NCI-H69 (cell line): Measurements from ENCODE around the gene A2ML1.
"Not testable (repeated sequence)": the region's sequence is repeated elsewhere in the genome, so short reads cannot be mapped to it uniquely, and the experiment has no call there.

Experiments
- DNase-seq: peaks from one replicate; lab custom pipeline; 2025; lab: John Stamatoyannopoulos, UW

The A2ML1 gene

DNA sequence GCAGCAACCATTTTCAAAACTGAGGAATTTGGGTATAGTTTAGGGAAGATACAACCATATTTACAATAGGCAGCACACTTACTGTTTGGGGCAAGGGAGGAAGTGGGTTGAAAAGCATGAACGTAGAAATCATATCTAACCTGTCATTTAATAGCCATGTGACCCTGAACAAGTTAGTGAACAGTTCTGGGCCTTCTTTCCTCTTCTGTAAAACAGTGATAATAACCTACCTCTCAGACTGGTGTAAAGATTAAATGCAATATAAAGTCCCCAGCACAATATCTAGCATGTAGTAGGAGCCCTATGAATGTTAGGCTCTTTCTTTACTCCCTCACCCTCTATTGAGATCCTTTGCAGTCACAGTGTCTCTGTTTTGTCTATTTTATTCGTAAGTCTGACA, 33.5 kb downstream of the A2ML1 start:
- DNase-seq = no peak

GRCh38 chr12:8859448-8859847, 37.0 kb downstream of the A2ML1 start:
- DNase-seq = not testable (repeated sequence)

GRCh38 chr12:8860165-8860961, 37.9 kb downstream of the A2ML1 start:
- peak; percentile 26 for DNase-seq

DNA sequence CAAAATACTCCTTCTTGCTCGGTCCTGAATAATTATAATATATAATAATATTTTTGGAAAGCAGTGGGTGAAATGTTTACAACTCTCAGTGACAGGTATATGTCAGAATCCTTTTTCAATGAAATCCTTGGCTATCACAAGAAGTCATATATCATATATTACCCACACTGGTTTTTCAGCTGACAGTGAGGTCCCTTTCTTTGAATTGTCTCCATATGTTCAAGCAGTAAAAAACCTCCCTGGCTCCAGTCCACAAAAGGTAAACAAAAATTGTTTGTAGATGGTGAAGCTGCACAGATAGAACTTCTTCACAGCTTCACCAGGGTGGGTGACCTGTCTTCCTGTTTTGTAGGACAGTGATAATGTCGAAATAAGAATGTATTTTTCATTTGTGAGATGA, 44.0 kb downstream of the A2ML1 start:
- peak; percentile 23 for DNase-seq

- DNase-seq = no peak
These were observed 44.6 kb downstream of the A2ML1 start for GRCh38 chr12:8867009-8867408.

DNA sequence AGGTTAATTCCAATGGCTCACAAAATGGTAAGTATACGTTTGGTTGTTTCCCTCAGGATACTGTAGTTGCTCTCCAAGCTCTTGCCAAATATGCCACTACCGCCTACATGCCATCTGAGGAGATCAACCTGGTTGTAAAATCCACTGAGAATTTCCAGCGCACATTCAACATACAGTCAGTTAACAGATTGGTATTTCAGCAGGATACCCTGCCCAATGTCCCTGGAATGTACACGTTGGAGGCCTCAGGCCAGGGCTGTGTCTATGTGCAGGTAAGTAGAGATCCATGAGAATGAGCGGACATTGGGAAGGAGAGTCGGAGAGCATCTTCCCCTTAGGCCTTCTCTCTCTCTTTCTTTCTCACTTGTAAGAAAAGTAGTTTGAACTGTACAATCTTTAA, 45.4 kb downstream of the A2ML1 start:
- no peak for DNase-seq

DNA sequence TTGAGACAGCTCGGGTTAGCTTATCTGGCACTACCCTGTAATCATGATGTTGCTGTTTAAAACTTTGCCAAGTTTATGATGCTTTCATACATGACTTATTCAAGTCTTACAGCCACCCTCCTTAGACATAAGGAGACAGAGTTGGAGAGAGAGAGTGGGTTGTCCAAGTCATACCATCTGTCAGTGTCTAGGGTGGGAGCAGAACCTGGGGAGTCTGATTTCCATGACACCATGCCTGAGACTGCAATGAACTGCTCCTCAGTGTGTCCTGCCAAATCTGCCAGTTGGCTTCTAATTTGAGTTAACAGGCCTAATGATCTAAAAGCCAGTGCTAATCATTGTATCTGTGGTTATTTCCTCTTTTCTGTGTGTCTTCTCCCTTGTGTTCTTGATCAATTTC, 48.2 kb downstream of the A2ML1 start:
- no peak for DNase-seq

DNA sequence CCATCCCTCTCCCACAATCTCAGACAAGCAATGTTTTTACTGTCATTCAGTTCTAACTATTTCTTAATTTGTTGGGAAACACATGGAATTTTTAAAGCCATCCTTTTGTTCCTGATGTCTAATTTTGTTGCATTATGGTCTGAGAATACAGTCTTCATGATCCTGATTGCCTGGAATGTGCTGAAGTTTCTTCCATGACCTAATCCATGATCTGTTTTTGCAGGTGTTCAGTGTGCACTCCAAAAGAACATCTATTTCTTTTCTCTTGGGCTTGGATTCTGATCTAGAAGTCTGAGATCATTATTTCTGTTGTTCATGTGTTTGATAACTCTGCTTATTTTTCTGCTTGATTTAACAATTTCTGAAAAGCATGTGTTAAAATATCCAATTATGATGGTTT, 48.6 kb downstream of the A2ML1 start:
- no peak for DNase-seq

DNA sequence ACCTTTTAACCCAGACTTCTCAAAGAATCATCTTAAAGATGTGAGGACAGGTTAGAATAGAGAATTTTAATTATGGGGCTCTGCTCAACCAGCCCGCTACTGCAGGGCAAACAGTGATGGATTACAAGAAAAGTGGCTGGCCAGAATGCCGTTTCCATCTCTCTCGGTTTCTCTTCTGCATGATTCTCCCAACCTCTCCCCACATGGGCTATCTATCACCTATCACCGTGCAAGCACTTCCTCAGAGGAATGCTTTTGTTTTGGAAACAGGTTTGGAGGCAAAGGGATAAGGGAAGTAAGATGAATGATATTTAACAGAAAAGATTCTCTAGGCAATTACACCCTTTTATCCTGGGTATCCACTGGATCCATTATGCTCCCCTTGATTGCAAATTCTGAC, 54.5 kb downstream of the A2ML1 start:
- DNase-seq = no peak

GRCh38 chr12:8886502-8887284, 64.3 kb downstream of the A2ML1 start:
- no peak for DNase-seq

DNA sequence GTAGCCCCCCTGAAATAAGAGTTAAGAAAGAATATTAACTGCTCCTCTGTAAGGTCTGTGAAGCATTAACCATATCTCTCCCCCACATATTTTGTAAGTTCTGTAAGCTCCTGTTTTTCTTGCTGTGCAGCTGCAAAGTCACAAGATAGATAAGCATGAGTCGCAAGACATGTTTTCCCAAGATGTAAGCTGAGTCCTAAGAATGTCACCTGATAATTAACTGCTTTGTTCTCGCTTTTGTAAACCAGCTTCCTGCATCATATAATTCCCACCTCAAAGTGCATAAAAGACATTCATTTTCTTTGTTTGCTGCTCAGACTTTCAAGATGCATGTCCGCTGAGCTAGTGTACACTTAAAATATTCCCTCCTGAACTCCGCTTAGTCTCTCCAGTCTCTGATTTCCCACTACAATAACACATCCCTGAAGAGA, 64.9 kb downstream of the A2ML1 start:
- no peak for DNase-seq

DNA sequence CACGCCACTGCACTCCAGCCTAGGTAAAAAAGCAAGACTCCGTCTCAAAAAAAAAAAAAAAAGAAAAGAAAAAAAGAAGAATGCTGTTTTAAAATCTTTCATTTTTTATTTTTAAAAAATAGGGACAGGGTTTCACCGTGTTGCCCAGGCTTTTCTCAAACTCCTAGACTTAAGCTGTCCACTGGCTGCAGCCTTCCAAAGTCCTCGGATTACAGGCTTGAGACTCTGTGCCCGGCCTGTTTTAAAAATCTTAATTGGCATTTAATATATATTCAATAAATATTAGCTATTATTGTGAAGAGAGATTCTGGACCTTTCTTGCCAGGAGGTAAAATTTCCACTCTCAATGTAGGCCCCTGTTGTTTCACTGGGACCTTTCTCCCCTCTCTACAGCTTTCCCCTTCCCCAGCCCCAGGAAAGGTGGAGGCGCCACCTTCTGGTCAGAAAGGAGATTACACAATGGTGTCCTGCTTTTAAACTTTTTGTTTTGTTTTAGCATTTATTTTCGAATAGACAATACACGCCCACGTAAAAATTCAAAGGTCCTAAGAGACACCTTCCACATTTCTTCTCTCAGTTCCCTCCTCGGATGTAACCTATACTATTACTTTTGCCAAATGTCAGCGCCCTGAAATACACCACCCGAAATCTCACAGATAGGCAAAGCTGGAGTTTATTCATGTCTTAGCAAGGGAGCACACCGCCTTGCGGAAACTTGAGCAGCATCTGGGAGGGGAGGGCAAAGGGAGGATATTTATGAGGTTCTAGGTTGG, 68.1 kb downstream of the A2ML1 start:
- peak; percentile 48 for DNase-seq

DNA sequence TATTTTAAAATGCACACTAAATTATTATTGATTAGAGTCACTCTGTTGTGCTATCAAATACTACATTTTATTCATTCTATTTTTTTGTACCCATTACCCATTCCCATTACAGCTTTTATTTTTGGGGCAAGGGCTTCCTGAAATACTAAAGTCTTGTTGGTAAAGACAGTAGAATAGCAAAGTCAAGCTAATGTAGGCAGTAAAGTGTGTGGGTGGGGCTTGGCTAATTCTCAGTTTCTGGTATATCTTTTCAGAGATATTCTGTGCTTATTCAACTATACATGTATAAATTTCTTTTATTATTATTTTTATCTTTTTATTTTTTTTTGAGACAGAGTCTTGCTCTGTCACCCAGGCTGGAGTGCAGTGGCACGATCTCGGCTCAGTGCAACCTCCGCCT, 69.6 kb downstream of the A2ML1 start:
- DNase-seq = no peak

GRCh38 chr12:8894378-8894777, 72.0 kb downstream of the A2ML1 start:
- no peak for DNase-seq

DNA sequence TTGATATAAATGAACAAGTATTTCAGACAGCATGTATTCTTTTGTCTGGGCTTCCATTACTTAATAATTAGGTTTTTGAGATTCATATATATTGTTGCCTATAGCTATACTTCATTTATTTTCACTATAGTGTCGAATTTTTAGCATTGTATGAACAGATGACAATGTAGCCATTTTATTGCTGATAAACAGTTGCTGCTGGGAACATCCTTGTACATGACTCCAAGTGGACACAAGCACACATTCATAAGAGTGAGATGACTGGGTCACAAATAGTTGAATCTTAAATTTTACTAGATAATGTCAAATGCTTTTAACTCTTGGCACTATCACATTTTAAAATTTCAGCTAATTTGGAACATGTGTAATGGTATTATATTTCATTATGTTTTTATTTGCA, 72.6 kb downstream of the A2ML1 start:
- no peak for DNase-seq

DNA sequence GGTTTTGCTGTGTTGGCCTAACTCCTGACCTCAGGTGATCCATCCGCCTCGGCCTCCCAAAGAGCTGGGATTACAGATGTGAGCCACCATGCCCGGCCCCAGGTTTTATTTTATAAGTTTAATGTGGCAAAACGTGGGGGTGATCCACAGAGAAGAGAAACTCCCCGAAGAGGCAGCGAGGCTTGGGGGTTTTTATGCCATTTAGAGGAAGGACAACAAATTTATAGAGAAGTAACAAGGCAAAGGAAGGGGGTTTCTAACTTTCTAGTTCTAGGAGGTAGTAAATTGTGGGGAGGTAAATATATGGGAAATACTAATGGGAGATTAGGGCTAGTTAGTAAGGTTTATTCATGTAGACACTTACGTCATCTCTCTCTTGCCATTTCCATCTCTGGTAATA, 74.7 kb downstream of the A2ML1 start:
- no peak for DNase-seq

DNA sequence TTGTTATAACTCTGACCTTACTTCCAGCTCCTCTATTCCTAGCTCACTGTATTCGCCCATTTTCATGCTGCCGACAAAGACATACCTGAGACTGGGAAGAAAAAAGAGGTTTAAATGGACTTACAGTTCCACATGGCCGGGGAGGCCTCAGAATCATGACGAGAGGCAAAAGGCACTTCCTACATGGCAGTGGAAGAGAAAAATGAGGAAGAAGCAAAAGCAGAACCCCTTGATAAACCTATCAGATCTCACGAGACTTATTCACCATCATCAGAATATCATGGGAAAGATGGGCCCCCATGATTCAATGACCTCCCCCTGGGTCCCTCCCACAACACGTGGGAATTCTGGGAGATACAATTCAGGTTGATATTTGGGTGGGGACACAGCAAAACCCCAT, 77.4 kb downstream of the A2ML1 start:
- no peak for DNase-seq

DNA sequence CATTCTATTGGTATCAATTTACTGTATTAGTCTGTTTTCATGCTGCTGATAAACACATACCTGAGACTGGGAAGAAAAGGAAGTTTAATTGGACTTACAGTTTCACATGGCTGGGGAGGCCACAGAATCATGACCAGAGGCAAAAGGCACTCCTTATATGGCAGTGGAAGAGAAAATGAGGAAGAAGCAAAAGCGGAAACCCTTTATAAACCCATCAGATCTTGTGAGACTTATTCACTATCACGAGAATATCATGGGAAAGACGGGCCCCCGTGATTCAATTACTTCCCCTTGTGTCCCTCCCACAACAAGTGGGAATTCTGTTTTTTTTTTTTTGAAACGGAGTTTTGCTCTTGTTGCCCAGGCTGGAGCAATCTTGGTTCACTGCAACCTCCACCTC, 80.3 kb downstream of the A2ML1 start:
- DNase-seq = not testable (repeated sequence)

DNA sequence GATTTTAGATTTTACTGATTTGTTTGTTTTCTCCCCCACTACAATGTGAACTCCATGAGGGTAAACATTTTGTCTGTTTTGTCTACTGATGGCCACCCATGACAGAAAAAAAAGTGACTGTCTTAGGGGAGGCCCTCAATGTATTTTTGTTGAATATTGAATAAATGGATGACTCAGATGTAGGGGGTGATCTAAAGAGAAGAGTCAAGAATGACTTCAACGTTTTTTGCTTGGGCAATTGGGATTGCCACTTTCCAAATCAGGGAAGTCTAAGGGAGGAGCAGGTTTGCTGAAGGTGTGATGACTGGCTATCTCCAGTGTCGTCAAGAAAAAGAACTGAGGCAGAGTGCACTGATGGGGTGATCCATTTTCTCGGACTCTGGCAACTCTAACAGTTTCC, 81.2 kb downstream of the A2ML1 start:
- DNase-seq = no peak

DNA sequence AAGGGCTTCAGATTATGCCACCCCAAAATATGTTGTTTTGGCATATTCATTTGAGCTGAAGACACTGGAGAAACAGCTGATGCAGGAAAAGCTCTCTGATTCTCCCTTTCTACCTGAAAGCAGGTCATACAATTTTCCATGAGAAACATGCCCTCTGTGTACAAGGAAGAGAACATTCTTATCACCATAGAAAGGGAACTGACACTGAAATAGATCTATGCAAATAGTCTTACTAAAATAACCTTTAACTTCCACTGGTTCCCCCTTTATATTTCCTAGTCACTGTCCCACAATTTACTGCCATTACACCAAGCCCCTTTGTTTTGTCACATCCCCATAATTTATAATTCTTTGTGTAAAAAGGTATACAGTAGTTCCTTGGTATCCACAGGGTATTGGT, 82.2 kb downstream of the A2ML1 start:
- DNase-seq = no peak

- DNase-seq = no peak
These were observed 83.1 kb downstream of the A2ML1 start for GRCh38 chr12:8905546-8905945.

DNA sequence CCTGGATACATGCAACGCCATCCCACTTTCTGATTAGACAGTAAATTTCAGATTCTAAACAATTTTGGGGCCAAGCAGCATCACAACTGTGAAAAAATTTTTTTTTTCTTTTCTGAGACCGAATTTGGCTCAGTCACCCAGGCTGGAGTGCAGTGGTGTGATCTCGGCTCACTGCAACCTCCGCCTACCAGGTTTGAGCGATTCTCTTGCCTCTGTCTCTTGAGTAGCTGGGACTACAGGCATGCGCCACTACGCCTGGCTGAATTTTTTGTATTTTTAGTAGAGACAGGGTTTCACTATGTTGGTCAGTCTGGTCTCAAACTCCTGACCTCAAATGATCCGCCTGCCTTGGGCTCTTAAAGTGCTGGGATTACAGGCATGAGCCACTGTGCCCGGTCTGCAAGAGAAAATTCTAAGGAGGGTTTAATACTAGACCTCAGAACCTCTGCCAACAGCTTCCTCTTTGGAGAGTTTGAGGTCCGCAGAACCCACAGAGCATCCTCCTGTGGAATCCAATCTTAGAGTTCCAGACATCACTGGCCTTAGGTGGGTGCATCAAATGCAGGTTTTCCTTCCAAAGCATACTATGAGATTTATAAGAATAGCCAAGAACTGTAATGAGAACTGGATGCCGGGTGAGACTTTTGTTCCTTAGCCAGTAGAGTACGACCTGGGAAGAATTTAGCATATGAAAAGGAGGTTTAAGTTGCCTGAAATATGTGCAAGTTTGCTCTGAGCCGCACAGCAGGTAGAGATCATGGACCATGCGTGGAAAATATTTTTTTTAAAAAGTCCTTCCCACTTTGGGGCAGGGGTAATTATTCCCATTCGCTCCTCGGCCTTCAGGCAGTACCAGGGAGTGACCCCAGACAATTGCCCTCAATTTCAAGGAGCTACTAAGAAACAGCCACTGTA, 84.1 kb downstream of the A2ML1 start:
- no peak for DNase-seq
